K562 (cell line): ENCODE data around the gene MYBPH. TPM values are rescaled to one million over a fixed set of nuclear protein-coding genes. Genes with fewer than 3 reads are reported as not detected.

Experiments used
- ATAC-seq: fragments of 200-7000 bp; cut with Tn5 transposase; 3 replicates; pipeline ENCODE4 v1.9.1; 2020; ENCODE audit warnings: moderate library complexity
- BruUV-seq: library from RNA; stranded (reverse); fragments of 400-500 nt; replicated peaks from 2 replicates; lab custom pipeline; 2021; lab: Mats Ljungman, UMichigan
- CTCF ChIA-PET: fragments of 300-600 bp; formaldehyde crosslinking; extraction: SDS; loops from one replicate; lab custom pipeline; 2021; ENCODE audit warnings: low intra/inter-chr PET ratio; lab: Yijun Ruan, JAX
- POLR2A ChIA-PET: fragments of 300-600, 350-650 bp; sonication (Branson Sonifier 250); formaldehyde crosslinking; extraction: SDS; loops from one replicate; lab custom pipeline; 2021; ENCODE audit warnings: antibody characterized with exemption, inconsistent platforms; lab: Yijun Ruan, JAX
- DNase-seq, 4 experiments: peaks; one replicate each; pipeline versions ENCODE4 v3.0.0 to v3.0.0-alpha.2; 2011 to 2018; ENCODE audit warnings: low spot score in 3 of 4, mixed read lengths in 3 of 4; ENCODE audit errors: extremely low read depth in 1 of 4
- FAIRE-seq: peaks from 2 replicates; lab custom pipeline; 2011; peaks lifted over from hg19 to GRCh38; lab: Jason Lieb, UNC
- H2AFZ ChIP-seq: 2 replicates; pipeline ENCODE4 v1.6.0; 2011; ENCODE audit warnings: low read depth, low read length, control low read depth, inconsistent platforms
- H3K27ac ChIP-seq: fragments of 200-600 bp; 3 replicates; pipeline ENCODE4 v1.8.0; 2011; ENCODE audit warnings: low read depth, mild to moderate bottlenecking, control low read depth, inconsistent platforms, low read length, moderate library complexity, mixed read lengths; ENCODE audit errors: extremely low read depth
- H3K27me3 ChIP-seq, 2 experiments: fragments of 300-600 bp in 1 of 2; 2 replicates in 1 of 2; 3 replicates in 1 of 2; pipeline versions ENCODE4 v1.6.0 to v1.8.0; 2011; ENCODE audit warnings: inconsistent platforms in 2 of 2, low read length in 2 of 2, mild to moderate bottlenecking in 1 of 2, mixed read lengths in 1 of 2, moderate library complexity in 1 of 2; ENCODE audit not compliant: control insufficient read depth in 2 of 2, insufficient read depth in 2 of 2
- H3K36me3 ChIP-seq: fragments of 300-600 bp; 3 replicates; pipeline ENCODE4 v1.8.0; 2011; ENCODE audit warnings: mild to moderate bottlenecking, low read length, inconsistent platforms; ENCODE audit not compliant: control insufficient read depth, insufficient read depth
- H3K4me1 ChIP-seq, 2 experiments: fragments of 200-600 bp in 1 of 2; replicated peaks in 1 of 2; 2 replicates in 1 of 2; 3 replicates in 1 of 2; pipeline versions ENCODE4 v1.5.1 to v1.8.0; 2011; ENCODE audit warnings: inconsistent platforms in 2 of 2, low read length in 2 of 2, mild to moderate bottlenecking in 1 of 2, mixed read lengths in 1 of 2, moderate library complexity in 1 of 2; ENCODE audit not compliant: control insufficient read depth in 2 of 2, insufficient read depth in 2 of 2
- H3K4me2 ChIP-seq: 2 replicates; pipeline ENCODE4 v1.6.1; 2011; ENCODE audit warnings: low read length, control low read depth, inconsistent platforms, mixed read lengths; ENCODE audit not compliant: insufficient read depth
- H3K4me3 ChIP-seq: fragments of 200-600 bp; sonication (generic), shearing (Covaris generic); 2 replicates; pipeline ENCODE4 v1.5.1; 2016; ENCODE audit warnings: control low read depth, inconsistent platforms
- H3K79me2 ChIP-seq: fragments of 200-600 bp; 3 replicates; pipeline ENCODE4 v1.8.0; 2011; ENCODE audit warnings: low read length, inconsistent platforms; ENCODE audit not compliant: control insufficient read depth, insufficient read depth
- H3K9ac ChIP-seq, 2 experiments: 2 replicates each; pipeline versions ENCODE4 v1.6.0 to v1.6.1; 2011; ENCODE audit warnings: low read depth in 2 of 2, low read length in 2 of 2, control low read depth in 1 of 2, inconsistent platforms in 1 of 2, mild to moderate bottlenecking in 1 of 2, mixed read lengths in 1 of 2; ENCODE audit not compliant: insufficient read depth in 1 of 2
- H3K9me1 ChIP-seq: one replicate; pipeline ENCODE4 v1.6.0; 2011; ENCODE audit warnings: inconsistent platforms, mild to moderate bottlenecking, low read length, moderate library complexity; ENCODE audit not compliant: control insufficient read depth, insufficient read depth
- H3K9me3 ChIP-seq: replicated peaks from 2 replicates; pipeline ENCODE4 v1.5.1; 2011; ENCODE audit warnings: low read depth, low read length, inconsistent platforms; ENCODE audit not compliant: control insufficient read depth, insufficient read depth
- H4K20me1 ChIP-seq: replicated peaks from 2 replicates; pipeline ENCODE4 v1.6.1; 2011; ENCODE audit warnings: low read length, inconsistent platforms, mixed read lengths; ENCODE audit not compliant: control insufficient read depth, insufficient read depth
- ARID3A ChIP-seq: IDR thresholded peaks from 2 replicates; pipeline ENCODE4 v1.6.1; 2012; ENCODE audit warnings: low read depth, low read length, improper control_type of control experiment, borderline replicate concordance
- HIVEP1 ChIP-seq: fragments of 250-450 bp; sonication (Bioruptor Pico); IDR thresholded peaks from 2 replicates; pipeline ENCODE4 v1.4.0; 2020; ENCODE audit warnings: mild to moderate bottlenecking
- LARP7 ChIP-seq: fragments of 450-650 bp; IDR thresholded peaks from 2 replicates; pipeline ENCODE4 v1.6.1; 2016
- MECOM ChIP-seq: fragments of 250-450 bp; sonication (Bioruptor Pico); IDR thresholded peaks from 2 replicates; pipeline ENCODE4 v1.8.0; 2022; ENCODE audit warnings: inconsistent platforms
- TCF15 ChIP-seq: fragments of 250-450 bp; sonication (Bioruptor Pico); IDR thresholded peaks from 2 replicates; pipeline ENCODE4 v1.8.0; 2022; ENCODE audit warnings: moderate library complexity, mild to moderate bottlenecking, inconsistent platforms
- ZHX1 ChIP-seq: fragments of 150-350 bp; conservative IDR thresholded peaks from 2 replicates; pipeline ENCODE4 v1.6.1; 2014; ENCODE audit warnings: low read length
- WGBS: fragments of 100-300 bp; shearing (Covaris generic); methylation state at CpG from one replicate; pipeline ENCODE4 v1.1.6; 2016; ENCODE audit warnings: low coverage, mixed read lengths; ENCODE audit not compliant: insufficient coverage; ENCODE audit errors: missing lambda C conversion rate; 5-methylcytosine and 5-hydroxymethylcytosine counted together
- in situ Hi-C: fragments of 300-500 bp; cut with MboI; formaldehyde crosslinking; loops from 4 replicates; pipeline ENCODE4 v1.15.0; 2018; ENCODE audit warnings: inconsistent platforms, mixed read lengths
- intact Hi-C: fragments of 100-400 bp; cut with micrococcal nuclease; formaldehyde crosslinking; loops from 2 replicates; pipeline ENCODE4 v1.14.2; 2022
- polyA plus RNA-seq, 8 experiments: library from polyadenylated mRNA; depleted of rRNA in 4 of 8; stranded (reverse) in 5 of 8; unstranded in 3 of 8; fragments of >200 nt; fragmentation: Nextera tagmentation in 2 of 8; fragmentation: Illumina TruSeq in 1 of 8; extraction: Ambion mirVana in 2 of 8; extraction: Trizol in 1 of 8; gene quantifications; 2 replicates each; pipeline versions ENCODE4 v1.2.1 to v1.2.3, GENCODE V29; 2011 to 2014; ENCODE audit warnings: inconsistent platforms in 1 of 8, missing spikeins in 1 of 8
- total RNA-seq, 7 experiments: library from RNA; depleted of rRNA in 6 of 7; stranded (reverse); fragments of >200 nt in 6 of 7; fragmentation: Illumina TruSeq in 2 of 7; extraction: Trizol in 2 of 7; gene quantifications; 2 replicates each; pipeline versions ENCODE4 v1.2.1 to v1.2.3, GENCODE V29; 2011 to 2021; ENCODE audit warnings: low replicate concordance in 1 of 7
- TF ChIP-seq, protein P1 (sequence below): IDR thresholded peaks from 3 replicates; pipeline ENCODE4 v1.6.1; 2011; ENCODE audit warnings: borderline replicate concordance, mild to moderate bottlenecking, moderate library complexity; ENCODE audit not compliant: insufficient read length; ENCODE audit errors: extremely low read depth
- TF ChIP-seq, protein P2 (sequence below): fragments of 450-650 bp; IDR thresholded peaks from 2 replicates; pipeline ENCODE4 v1.6.1; 2016; ENCODE audit warnings: borderline replicate concordance
- TF ChIP-seq, protein P3 (sequence below): sonication (generic); formaldehyde crosslinking; IDR thresholded peaks from 2 replicates; pipeline ENCODE4 v1.8.1; 2022; ENCODE audit warnings: missing genetic modification reagents

MYBPH gene
- total and polyA plus RNA-seq, 9 of the 15 experiments (the other 6 are each of a cell fraction or from before 2014, with no cell fraction given): 0.13 TPM; not detected in 8

DNA sequence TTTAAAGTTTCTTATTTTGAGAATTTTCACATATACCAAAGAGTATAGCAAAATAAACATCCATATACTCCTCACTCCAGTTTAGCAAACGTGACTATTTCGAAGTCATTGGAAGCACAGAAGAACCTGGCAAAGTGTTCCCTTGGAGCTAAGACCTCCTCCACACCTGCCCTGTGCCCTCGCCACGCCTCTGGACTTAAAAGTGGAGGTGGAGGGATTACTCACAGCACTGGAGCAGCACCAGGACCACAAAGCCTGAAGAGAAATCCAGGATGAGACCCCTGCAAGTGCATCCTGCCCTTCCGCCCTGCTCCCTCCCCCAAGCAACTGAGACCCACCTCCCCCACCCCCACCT, 10.4 kb upstream of the MYBPH start:
- Histone ChIP-seq H2AFZ (no peak overlapping the region), H3K9ac (no peak overlapping the region), H3K9me1 (no peaks in the 10 kb centered on the region), H3K27me3 (peaks cover 23 to 44% of the 10 kb centered on the region in 2 experiments), H3K4me3 (no peak overlapping the region), H3K36me3 (no peaks in the 10 kb centered on the region), H3K4me1 (no peaks in the 10 kb centered on the region), H3K79me2 (no peaks in the 10 kb centered on the region), H3K9me3 (no peaks in the 10 kb centered on the region), H3K4me2 (no peak overlapping the region), H3K27ac (no peak overlapping the region), H4K20me1 (peaks cover 10% of the 10 kb centered on the region)
- in situ Hi-C loops: no loop called here
- 0% methylated on average over 5 of the region's 5 CpGs for WGBS
- intact Hi-C loops: no loop called here
- ChIA-PET POLR2A (interaction anchor here (0.5 to 1.0 kb wide), 4 partner anchors 12 to 611 kb away, joined by 3 read pairs; no protein-coding TSS in a partner anchor), CTCF (no interaction called here)
- no TSS peak for BruUV-seq
- no peak for DNase-seq
- no peak for ATAC-seq
- no peak for FAIRE-seq
- no peak for TF ChIP-seq MECOM (CRISPR knock-in tag)
- no peak for TF ChIP-seq LARP7
- TF ChIP-seq, protein P1, sequence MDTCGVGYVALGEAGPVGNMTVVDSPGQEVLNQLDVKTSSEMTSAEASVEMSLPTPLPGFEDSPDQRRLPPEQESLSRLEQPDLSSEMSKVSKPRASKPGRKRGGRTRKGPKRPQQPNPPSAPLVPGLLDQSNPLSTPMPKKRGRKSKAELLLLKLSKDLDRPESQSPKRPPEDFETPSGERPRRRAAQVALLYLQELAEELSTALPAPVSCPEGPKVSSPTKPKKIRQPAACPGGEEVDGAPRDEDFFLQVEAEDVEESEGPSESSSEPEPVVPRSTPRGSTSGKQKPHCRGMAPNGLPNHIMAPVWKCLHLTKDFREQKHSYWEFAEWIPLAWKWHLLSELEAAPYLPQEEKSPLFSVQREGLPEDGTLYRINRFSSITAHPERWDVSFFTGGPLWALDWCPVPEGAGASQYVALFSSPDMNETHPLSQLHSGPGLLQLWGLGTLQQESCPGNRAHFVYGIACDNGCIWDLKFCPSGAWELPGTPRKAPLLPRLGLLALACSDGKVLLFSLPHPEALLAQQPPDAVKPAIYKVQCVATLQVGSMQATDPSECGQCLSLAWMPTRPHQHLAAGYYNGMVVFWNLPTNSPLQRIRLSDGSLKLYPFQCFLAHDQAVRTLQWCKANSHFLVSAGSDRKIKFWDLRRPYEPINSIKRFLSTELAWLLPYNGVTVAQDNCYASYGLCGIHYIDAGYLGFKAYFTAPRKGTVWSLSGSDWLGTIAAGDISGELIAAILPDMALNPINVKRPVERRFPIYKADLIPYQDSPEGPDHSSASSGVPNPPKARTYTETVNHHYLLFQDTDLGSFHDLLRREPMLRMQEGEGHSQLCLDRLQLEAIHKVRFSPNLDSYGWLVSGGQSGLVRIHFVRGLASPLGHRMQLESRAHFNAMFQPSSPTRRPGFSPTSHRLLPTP: no peak
- no peak for TF ChIP-seq TCF15 (CRISPR knock-in tag)
- TF ChIP-seq, protein P2, sequence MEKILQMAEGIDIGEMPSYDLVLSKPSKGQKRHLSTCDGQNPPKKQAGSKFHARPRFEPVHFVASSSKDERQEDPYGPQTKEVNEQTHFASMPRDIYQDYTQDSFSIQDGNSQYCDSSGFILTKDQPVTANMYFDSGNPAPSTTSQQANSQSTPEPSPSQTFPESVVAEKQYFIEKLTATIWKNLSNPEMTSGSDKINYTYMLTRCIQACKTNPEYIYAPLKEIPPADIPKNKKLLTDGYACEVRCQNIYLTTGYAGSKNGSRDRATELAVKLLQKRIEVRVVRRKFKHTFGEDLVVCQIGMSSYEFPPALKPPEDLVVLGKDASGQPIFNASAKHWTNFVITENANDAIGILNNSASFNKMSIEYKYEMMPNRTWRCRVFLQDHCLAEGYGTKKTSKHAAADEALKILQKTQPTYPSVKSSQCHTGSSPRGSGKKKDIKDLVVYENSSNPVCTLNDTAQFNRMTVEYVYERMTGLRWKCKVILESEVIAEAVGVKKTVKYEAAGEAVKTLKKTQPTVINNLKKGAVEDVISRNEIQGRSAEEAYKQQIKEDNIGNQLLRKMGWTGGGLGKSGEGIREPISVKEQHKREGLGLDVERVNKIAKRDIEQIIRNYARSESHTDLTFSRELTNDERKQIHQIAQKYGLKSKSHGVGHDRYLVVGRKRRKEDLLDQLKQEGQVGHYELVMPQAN: no peak
- TF ChIP-seq, protein P3, sequence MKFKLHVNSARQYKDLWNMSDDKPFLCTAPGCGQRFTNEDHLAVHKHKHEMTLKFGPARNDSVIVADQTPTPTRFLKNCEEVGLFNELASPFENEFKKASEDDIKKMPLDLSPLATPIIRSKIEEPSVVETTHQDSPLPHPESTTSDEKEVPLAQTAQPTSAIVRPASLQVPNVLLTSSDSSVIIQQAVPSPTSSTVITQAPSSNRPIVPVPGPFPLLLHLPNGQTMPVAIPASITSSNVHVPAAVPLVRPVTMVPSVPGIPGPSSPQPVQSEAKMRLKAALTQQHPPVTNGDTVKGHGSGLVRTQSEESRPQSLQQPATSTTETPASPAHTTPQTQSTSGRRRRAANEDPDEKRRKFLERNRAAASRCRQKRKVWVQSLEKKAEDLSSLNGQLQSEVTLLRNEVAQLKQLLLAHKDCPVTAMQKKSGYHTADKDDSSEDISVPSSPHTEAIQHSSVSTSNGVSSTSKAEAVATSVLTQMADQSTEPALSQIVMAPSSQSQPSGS (CRISPR knock-in tag): no peak
- no peak for TF ChIP-seq ARID3A
- TF ChIP-seq ZHX1: no peak
- no peak for TF ChIP-seq HIVEP1 (CRISPR knock-in tag)
